CD4-positive, alpha-beta T cell treated with Interleukin-17A for 1 hour (primary cell): ENCODE measurements around the gene NIP7.
"Not testable (repeated sequence)": the region's sequence is repeated elsewhere in the genome, so short reads cannot be mapped to it uniquely, and the experiment has no call there.

Experiments used
- DNase-seq: peaks from one replicate; pipeline ENCODE4 v3.0.0-alpha.2; 2020

Gene NIP7

GRCh38 chr16:69346683-69347082 lies 7.1 kb downstream of the NIP7 start:
- DNase-seq, result no peak

GRCh38 chr16:69348222-69348621 lies 8.7 kb downstream of the NIP7 start:
- DNase-seq, result no peak

GRCh38 chr16:69349536-69349935 lies 10.0 kb downstream of the NIP7 start:
- DNase-seq, result no peak

- no peak for DNase-seq
Observed at GRCh38 chr16:69350536-69351133, 11.1 kb downstream of the NIP7 start.

GRCh38 chr16:69351309-69352027 lies 11.9 kb downstream of the NIP7 start, which contains the start of gene TMED6:
Gene TMED6, minus strand, starts transcription at chr16:69351786. Its CDS starts 33 bp downstream, at chr16:69351753.
- no peak for DNase-seq

- DNase-seq, result not testable (repeated sequence)
Observed at GRCh38 chr16:69360070-69360469, 20.5 kb downstream of the NIP7 start.

GRCh38 chr16:69363281-69363717 lies 23.7 kb downstream of the NIP7 start:
- no peak for DNase-seq

DNA sequence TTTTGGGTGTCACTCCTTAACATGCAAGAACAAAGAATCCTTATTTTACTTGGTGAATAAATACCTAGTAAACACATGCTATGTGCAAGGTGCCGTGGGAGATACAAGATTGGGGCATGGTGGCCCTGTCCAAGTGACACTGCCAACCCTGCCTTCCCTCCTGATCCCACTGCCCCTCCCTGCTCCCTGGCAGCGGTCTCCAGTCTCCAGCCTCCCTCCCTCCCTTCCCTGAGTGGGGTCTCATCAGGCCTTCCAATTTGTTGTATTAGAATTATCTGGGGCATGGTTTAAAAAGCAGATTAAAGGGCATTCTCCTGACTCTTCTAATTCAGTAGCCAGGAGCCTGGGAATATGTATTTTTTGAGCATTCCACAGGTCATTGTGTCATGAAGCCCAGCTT lies 24.5 kb downstream of the NIP7 start:
- DNase-seq, result no peak

DNA sequence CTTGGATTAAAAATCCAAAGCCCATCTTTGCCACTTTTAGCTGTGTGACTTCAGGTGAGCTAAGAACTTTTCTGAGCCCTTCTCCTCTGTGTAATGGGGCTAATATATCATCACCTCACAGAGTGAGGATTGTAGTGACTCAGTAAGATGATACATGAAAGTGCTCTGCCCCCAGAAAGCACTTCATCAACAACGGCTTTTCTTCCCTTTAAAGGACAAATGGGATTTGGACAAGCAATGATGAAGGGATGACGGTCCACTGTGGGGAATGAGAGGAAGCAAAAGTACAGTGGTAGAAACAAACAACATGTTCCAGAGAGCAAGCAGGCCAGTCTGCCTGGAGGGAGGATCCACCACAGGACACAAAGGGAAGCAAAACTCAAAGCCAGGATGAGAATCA lies 26.3 kb downstream of the NIP7 start:
- DNase-seq, result no peak

GRCh38 chr16:69366431-69366830 lies 26.9 kb downstream of the NIP7 start:
- DNase-seq, result no peak

DNA sequence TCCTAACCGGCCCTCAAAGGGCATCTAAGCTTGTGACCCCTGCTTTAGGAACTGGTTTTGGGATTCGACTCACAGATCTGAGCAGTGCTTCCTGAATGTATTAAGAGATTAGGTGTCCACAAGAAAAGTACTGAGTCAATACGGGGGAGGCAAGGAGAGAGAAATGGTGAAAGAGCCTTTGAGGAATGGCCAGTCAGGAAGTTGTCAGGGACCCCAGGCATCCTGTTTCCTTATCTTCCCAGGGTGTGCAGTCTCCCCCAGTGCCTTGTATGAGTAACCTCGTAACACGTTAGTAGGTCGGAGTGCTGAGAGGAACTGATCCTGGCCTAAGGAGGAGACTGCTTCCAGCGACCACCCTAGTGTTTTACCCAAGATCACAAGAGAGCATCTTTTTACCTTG lies 28.4 kb downstream of the NIP7 start:
- no peak for DNase-seq

DNA sequence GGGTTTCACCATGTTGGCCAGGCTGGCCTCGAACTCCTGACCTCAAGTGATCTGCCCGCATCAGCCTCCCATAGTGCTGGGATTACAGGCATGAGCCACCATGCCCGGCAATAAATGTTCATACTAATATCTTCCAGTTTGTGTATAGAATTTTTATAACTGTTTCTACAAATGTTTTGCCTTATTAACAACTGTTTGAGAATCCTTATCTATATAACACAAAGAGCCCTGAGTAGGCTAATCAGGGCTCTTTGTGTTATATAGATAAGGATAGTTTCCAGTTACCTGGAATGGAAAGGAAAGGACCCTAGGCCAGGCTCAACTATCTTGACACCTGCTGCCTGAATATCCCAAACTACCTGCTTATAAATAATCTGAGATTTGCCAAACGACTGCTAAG lies 29.3 kb downstream of the NIP7 start:
- no peak for DNase-seq

- DNase-seq, result no peak
Observed at GRCh38 chr16:69371564-69371963, 32.0 kb downstream of the NIP7 start.

DNA sequence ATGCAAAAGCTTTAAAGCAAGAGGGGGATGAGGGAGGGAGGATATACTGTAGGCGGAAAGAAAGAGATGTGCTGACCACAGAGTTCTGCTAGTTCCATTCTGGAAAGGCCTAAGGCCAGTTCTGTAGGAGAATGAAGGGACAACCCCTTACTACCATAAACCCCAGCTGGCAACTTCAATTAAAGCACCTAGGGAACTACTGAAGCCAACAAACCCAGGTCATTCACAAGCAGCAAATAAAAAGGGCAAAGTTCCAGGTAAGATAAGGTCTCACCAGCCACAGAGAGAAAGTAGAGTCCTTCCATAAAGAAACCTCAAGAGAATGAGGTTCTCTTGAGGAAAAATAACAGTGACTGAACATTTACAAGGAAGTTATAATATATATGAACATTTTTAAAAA lies 33.4 kb downstream of the NIP7 start:
- DNase-seq, result no peak

GRCh38 chr16:69376393-69377059 lies 37.0 kb downstream of the NIP7 start:
- no peak for DNase-seq

GRCh38 chr16:69378036-69378435 lies 38.5 kb downstream of the NIP7 start:
- no peak for DNase-seq

GRCh38 chr16:69378760-69379159 lies 39.2 kb downstream of the NIP7 start:
- DNase-seq, result no peak

DNA sequence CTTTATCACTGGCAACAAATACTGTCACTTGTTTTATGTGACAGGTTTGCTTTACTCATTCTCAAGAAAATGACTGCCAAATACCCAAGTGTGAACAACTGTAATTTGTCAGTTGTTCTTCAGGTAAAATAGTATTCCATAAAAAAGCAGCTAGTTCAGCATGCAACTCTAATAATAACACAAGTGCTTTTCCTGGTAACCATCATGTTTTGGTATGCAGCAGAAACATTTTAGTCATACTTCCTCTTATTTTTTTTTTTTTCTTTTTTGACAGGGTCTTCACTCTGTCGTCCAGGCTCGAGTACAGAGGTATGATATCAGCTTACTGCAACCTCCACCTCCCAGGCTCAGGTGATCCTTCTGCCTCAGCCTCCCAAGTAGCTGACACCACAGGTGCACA lies 41.7 kb downstream of the NIP7 start:
- no peak for DNase-seq

DNA sequence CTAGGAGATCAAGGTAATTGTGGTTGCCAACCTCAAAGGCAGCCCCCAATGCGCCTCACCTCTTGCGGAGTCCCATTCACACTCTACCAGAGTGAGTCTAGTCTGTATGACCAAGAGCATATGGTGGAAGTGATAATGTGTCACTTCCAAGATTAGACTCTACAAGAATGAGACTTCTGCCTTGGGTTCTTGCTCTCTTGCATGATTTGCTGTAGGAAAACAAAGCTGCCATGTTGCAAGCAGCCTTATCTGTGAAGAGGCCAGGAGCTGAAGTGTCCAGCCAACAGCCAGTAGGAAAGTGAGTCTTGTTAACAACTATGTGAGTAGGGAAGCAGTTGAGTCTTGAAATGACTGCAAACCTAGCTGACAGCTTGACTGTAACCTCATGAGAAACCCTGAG lies 42.8 kb downstream of the NIP7 start:
- DNase-seq, result no peak

DNA sequence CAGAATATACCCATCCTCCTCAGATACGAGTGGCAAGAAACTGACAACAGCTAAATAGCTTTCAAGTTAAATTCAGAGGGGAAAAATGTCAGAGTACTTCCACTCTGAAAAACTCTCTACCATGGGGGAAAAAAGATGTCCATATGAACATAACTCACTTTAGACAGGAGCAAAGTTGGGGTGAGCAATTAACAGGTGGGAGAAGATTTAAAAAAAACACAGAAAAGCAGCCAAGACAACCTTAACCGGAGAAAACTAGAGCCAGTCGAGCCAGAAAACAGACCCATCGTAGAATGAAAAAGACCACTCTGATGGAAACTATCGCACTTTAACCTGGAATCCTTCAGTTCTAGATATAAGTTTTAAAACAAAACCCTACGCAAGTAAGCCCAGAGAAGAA lies 45.4 kb downstream of the NIP7 start:
- DNase-seq, result peak; percentile 4

GRCh38 chr16:69386596-69386995 lies 47.0 kb downstream of the NIP7 start:
- no peak for DNase-seq
